ENCODE data around the gene IMMP2L.

- TF ChIP-seq POLR2A (IDR thresholded peaks at IDR 0.05) = no peak
- TF ChIP-seq CTCF (IDR thresholded peaks at IDR 0.05) = no peak
Measured at GRCh38 chr7:110675383-110676103, 886.7 kb downstream of the IMMP2L start.

Data from uterus (tissue), 2 donors.